Left ventricle myocardium superior (tissue), 1 donor: Measurements from ENCODE around the gene MYO9A. TPM values are rescaled to one million over a fixed set of nuclear protein-coding genes. Genes with fewer than 3 reads are reported as not detected.

ENCODE experiments used
- ATAC-seq: fragments of 200-7000 bp; cut with Tn5 transposase; one replicate; pipeline ENCODE4 v1.9.1; 2020; ENCODE audit warnings: mild to moderate bottlenecking, moderate library complexity
- DNase-seq: peaks from one replicate; pipeline ENCODE4 v3.0.0-alpha.2; 2020
- intact Hi-C: fragments of 100-400 bp; cut with micrococcal nuclease; formaldehyde crosslinking; loops from one replicate; pipeline ENCODE4 v1.11.0; 2022
- total RNA-seq: library from RNA; stranded (reverse); fragmentation: NEBNext Ultra II Directional; extraction: Animal tissue kit (Norgen Biotek cat#: 25700); gene quantifications from one replicate; pipeline ENCODE4 v1.2.1, GENCODE V29; 2021
- donor health status: DM: no; HTN: yes; CAD: no; lungs with severe emphysema.

Gene MYO9A
- total RNA-seq, 1 donor from 2014 or later: 29.7 TPM

DNA sequence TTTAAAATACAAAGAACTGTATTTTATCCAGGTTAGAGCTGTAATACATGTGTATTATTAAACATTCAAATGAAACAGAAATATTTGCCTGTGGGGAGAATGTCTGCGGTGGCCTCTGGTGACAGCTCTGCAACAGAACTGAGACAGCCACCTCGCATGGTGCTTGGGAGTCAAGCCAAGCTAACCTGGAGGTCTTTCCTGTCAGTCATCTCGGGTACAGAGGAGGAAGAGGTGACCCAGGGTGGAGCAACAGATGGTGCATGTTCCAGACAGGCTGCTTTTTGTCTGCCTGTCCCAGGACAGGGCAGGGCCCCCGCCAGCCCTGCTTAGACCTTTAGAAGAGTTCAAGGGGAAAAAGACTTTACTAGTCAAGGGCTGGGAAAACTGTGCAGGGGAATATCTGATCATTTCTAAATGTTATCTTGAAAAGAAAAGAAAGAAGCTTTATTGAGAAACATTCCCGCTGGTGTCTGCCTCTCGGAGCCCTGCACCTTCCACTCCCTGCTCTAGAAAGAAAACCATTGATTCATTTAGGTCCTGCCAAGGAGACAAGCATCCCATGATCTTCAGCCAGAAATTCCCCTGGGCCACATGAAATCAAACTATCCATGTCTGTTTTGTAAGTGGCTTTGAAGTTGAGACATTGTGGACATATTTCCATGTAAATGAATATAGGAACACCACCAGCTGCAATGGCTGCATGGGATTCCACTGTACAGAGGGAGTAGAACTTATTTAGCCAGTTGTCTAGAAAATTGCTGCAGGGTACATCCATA is 313.1 kb downstream of the MYO9A start:
- no peak for DNase-seq
- intact Hi-C loops: loop anchor here (2.0 kb wide), 1 partner anchor 56 kb away; no protein-coding TSS in a partner anchor
- peak; percentile 5 for ATAC-seq

DNA sequence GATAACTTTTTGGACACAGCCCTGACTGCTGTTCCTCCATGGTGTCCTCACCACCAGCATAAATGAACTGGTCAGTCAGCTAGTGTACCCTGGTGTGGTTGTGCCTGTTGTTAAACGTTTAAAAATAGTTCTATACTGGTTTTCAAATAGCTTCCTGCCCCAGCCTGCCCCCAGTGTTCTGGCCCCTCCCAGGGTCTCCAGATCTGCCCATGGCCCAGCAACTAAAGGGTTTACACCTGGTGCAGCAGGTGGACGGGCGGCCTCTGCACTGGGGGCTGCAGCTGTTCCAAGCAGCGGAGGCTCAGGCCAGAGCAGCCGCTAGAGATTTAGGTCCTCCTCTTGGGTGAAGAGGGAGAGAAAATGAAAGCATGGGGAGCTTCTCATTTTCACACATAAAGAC is 313.7 kb downstream of the MYO9A start:
- DNase-seq (no peak), ATAC-seq (no peak)
- intact Hi-C loops: loop anchor here (2.0 kb wide), 1 partner anchor 55 kb away; no protein-coding TSS in a partner anchor

DNA sequence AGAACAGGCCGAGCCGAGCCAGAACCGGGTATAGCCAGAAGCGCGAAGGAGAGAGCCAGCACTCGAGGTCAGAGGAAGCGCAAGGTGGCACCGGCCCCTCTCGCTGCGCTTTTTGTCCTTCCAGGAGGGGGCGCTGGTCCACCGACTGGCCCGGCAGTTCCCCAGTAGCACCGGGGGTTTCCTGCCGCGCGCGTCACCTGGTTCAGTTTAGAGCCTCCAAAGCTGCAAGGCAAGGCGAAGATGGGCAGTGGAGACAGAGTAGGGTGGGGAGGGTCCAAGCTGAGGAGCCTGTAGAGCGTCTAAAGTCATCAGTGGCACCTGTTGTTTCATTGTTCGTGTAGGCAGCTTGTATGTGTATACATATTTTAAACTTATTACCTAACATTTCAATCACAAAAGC is 315.2 kb downstream of the MYO9A start:
- ATAC-seq: no peak
- DNase-seq: no peak
- intact Hi-C loops: no loop called here

DNA sequence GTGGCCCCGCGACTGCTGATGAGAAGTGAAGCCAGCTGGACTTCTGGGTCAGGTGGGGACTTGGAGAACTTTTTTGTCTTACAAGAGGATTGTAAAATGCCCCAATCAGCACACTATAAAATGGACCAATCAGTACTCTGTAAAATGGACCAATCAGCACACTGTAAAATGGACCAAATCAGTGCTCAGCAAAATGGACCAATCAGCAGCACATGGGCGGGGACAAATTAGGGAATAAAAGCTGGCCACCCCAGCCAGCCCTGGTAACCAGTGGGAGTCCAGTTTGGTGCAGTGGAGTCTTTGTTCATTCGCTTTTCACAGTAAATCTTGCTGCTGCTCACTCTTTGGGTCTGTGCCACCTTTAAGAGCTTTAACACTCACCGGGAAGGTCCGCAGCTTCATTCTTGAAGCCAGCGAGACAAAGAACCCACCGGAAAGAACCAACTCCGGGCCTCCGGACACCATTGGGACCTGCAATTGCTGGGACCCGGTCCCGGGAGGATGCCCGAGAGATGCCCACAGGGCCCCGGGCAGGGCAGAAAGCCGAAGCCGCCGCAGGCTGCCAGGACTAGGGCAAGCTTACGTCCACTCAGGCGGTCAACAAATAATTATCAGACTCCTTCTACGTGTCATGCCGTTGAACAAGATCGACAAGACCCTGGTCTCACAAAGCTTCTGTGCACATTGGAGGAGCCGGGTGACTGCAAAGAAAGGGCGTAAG is 315.9 kb downstream of the MYO9A start:
- DNase-seq: no peak
- intact Hi-C loops: no loop called here
- ATAC-seq: no peak

DNA sequence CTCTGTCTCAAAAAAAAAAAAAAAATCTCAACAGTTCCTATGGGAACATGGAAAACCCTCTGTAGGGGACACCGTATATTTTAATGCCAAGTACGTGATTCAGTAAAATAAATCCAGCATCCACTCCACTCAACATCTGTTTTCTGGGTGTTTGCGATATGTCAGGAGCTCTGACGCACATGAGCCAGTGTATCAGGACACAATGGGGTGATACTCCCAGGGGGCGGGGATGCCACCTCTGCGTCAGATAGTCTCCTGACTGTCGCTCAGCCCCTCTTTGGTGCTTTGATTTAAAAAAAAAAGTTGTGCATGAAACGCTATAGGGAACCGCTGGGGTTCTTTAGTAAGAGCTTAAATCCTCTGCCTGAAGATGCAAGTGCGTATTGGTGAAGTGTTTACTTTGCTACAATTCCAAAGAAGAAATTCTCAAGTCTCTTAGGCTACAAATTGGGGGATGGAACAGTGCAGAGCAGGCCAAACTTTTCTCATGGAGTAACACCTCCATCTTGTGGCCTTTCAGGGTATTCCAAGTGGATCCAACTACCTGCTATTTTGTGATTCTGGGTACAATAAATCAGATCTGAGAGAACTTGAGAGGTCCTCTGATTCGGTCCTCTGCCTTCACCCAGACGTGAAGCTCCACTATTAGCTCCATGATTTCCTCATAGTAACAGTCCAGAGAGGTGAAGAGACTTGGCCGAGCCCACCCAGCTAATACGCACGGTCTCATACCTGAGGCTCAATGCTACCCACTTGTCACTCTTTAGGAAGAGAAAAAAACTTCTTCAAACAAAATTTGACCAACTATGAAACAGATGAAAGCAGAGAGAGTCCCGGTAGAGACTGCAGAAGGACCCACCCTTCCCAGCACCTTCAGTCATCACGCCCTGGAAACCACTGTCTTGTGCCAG is 316.9 kb downstream of the MYO9A start:
- no peak for DNase-seq
- intact Hi-C loops: no loop called here
- peak; percentile 80 for ATAC-seq

DNA sequence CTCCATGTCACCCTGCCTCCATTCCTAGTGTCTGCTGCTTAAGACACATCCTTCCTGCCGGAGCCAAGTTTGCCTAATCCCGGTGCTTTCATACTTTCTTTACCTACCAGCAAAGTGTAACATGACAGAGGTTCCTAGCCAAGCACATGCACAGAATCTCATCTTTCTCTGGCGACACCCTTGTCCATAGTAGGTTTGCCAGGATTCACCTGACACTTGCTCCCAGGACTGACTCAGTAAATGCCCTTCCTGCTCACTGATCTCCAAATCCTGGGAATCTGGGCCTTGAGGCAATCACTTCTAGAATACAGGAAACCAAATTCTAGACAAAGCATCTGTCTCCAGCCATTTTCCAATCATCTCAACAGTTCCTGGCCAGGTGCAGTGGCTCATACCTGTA is 317.8 kb downstream of the MYO9A start:
- ATAC-seq: no peak
- no peak for DNase-seq
- intact Hi-C loops: no loop called here

DNA sequence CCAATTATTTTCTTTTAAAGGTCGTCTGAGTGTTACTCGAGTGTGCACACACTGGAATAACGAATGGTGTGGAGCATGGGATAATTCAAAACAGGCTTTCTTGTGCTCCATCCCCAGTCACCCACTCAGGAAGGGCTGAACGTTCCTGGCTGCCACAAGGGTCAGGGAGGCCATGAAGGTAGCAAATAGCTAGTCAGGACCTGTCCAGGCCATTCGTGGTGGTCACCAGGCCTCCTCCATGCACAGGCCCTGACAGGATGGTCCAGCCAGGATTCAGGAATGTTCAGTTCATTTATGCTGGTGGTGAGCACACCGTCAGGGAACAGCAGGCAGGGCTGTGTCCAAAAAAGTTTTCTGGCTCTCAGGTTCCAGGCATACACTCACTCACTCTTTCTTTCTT is 319.3 kb downstream of the MYO9A start:
- ATAC-seq (no peak), DNase-seq (no peak)
- intact Hi-C loops: no loop called here

DNA sequence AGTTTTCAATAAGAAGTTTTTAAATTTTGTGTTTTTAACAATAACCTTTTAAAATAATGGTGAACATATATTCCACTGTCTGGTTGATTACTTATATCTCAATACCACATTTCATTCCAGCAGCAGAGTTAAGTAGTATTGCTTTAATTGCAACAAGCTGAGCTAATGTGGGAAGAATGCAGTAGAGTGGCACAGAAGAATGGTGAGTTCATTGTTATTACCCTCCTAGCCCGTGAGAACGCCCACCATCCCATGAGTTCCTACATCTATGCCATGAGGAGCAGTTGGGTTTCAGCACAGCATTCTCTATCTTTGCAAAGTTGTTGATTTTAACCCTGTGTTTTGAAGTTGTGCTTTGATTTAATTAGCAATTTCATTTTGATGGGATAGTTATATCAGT is 325.4 kb downstream of the MYO9A start:
- DNase-seq (no peak), ATAC-seq (peak; percentile 60)
- intact Hi-C loops: no loop called here

DNA sequence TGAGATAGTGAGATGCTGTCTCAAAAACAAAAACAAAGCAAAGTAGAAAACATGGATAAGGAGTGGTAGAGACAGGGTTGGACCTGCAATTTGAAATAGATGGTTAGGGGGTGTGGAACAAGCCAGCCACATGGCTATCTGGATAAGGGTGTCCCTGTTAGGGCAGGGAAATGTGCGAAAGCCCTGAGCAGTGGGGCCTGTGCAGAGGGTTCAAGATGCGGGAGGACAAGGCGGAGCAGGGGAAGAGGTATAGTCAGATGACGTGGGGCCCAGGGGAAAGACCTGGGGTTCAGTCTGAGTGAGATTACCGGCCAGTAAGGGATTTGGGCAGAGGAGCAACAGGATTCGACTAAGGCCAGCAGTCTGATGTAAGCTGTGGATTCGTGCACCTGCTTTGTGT is 326.0 kb downstream of the MYO9A start:
- DNase-seq (no peak), ATAC-seq (peak; percentile 34)
- intact Hi-C loops: no loop called here

DNA sequence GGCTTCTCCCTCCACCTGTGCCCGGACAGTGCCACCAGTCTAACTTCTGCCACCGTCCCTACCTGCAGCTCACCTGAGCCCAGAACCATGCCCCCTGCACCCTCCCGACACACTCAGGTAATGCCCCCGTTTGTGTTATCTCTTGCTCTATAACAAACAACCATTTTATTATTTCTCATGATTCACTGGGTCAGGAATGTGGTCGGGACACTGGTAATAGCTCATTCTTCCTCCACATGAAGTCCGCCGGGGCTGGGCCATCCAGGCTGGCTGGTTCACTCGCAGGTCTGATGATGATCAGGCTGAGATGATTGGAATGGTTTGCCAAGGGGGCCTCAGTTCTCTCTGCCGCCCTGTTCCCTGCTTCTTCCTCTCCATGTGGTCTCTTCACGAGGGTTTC is 327.9 kb downstream of the MYO9A start:
- DNase-seq: no peak
- no peak for ATAC-seq
- intact Hi-C loops: no loop called here

DNA sequence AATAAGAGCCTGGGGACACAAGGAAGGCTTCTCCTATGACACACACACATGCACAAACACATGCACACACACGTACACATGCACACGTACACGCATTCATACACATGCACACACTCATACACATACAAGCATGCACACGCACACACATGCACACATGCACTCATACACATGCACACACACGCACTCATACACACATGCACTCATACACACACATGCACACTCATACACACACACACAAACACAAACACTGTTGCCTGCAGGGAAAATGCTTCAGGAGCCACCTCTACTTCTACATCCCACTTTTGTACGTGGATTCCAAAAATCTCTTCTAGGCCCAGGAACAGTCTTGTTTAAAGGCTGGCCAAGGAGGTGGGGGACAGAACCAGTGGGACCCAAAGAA is 328.3 kb downstream of the MYO9A start:
- ATAC-seq (no peak), DNase-seq (no peak)
- intact Hi-C loops: no loop called here

DNA sequence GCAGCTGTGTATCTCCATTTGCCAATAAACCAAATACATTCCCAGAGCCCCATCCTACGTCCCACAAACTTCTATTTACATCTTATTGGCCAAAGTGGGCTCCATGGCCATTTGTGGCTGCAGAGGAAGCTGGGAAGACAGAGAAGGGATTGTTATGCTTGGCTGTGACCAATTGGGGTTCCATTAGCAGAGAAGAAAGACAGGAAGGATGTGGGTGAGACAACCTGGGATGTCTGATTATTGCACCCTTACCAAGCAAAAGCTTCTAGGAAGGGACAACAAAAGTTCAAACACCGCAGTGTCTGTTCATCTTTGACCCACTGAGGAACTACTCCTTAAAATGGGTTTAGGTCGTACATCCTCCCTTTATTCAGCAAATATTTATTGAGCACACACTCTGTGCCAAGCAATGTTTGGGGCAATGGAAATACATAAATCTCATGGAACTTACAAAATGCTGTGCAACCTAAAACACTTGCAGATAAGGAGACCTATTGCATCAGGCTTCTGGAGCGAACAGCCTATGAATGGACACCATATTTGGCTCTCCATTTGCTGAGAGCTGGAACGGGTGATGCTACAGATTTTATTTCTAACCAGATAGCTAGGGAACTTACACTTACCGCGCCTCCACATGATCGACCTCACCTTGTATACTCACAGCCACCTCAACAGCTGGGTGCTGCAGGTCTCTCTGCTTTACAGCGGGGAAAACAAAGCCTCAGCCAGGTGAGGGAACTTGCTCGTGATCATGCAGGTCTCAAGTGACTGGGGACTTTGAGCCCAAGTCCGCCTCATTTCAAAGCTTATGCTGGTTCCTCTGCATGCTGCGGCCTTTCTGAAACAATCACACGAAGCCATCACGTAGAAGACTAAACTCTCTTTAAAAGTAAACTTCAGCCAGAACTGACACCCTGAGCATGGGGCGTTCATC is 329.0 kb downstream of the MYO9A start:
- DNase-seq (no peak), ATAC-seq (no peak)

DNA sequence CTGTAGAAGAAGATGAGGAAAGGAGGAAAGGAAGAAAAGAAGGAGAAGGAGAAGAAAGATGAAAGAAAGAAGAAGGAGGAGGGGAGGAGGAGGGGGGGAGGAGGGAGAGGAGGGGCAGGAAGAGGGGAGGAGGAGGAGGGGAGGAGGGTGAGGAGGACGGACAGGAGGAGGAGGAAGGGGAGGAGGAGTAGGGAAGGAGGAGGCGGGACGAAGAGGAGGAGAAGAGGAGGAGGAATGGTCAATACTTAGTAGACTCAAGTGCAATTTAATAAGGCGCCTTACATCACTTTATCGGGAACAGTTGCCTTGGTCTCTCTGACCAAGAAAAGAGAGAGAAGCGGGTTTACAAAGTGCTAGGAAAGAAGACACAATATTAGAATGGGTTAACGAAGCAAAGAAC is 331.3 kb downstream of the MYO9A start:
- DNase-seq (no peak), ATAC-seq (no peak)
- intact Hi-C loops: no loop called here

More for the DNA sequence above, 329.0 kb downstream of the MYO9A start:
- intact Hi-C loops: no loop called here

DNA sequence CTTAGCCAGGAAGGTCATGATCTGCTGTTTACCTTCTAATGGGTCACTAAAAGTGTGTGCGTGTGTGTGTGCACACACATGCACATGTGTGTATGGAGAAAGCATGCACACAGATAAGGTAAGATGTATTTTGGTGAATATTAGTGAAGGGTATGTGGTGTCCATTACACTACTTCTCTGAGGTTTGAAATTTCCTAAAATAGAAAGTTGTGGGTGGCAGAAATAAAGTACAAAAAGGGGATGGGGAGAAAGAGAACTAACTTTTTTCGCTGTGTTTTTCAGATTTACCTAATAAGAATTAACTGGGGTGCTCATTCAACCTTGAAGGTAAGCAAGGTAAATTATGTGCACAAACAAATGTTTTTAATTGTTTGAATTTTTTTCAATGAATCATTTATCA is 332.0 kb downstream of the MYO9A start:
- intact Hi-C loops: no loop called here
- no peak for DNase-seq
- ATAC-seq: no peak

DNA sequence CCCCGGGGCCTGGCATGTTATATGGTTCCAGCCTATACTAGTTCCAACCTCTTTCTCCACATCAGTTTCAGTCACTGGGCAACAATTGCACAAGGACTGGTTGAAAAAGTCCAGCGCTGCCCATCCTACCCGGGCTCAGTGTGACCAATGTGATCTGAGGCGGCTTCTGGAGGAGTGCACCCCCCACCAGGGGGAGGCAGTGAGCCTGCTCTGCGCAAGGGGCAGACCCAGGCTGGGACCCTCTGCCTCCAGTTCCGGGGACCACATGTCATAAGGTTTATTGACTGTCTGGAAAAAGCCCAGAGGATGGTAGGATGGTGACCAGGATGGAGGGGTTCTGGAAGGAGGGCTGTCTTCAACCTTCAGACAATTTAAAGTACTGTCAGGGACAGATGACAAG is 333.2 kb downstream of the MYO9A start:
- DNase-seq (no peak), ATAC-seq (no peak)
- intact Hi-C loops: no loop called here

DNA sequence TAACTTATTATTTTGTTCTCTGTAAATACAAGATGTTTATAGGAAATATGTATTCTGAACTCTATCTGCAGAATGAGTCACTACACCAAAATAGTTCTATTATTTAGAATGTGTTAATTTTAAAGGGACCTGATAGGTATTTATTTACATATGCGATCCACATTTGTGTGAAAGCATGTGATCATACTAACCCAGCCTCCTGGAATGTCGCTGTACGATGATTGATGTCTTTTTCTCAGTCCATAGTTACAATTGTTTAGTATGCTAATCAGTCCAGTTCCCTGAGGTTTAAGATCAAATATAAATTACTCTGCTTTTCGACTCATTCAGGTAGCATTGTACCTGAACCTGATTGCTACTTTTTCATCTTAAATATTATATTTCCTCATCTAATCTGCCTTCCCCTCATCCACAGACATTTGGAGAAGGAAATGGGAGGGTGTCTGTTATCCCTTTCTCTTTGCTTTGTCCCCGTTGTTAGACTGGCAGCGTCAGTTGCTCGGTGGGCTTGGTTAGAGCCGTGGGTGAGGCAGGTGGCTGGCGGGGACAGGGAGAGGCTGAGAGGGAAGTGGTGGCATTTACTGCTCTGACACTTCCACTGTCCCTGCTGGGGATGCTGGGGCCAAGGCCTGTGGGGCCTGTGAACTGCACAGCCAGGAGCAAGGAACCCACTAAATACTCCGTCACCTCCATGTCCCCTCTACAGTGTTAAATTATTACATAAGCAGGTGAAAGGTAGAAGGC is 335.4 kb downstream of the MYO9A start:
- DNase-seq: no peak
- ATAC-seq: peak; percentile 25
- intact Hi-C loops: no loop called here

DNA sequence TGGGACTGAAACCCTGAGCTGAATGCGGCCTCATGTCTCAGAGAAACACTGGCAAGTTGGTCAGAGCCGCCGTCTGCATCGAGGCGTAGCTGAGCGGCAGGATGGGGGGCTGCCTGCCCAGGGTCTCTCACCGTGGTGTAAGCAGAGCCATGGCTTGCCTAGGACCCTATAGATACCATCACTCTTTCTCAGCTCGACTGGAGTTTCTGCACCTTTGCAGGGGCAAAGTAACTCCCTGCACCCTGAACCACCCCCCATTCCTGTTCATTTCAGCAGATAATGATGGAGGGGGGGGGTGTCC is 336.0 kb downstream of the MYO9A start:
- intact Hi-C loops: no loop called here
- no peak for DNase-seq
- no peak for ATAC-seq
